MCF 10A (cell line): Measurements from ENCODE around the gene ULK4. TPM values are rescaled to one million over a fixed set of nuclear protein-coding genes. Genes with fewer than 3 reads are reported as not detected.
A peak's percentile ranks its signal among the peaks of the same experiment; 100 is the strongest.

Source experiments
- BruUV-seq: library from RNA; stranded (reverse); fragments of 400-500 nt; replicated peaks from 2 replicates; lab custom pipeline; 2021; lab: Mats Ljungman, UMichigan
- CTCF ChIA-PET: fragments of 300-600 bp; sonication (Branson Sonifier 250); formaldehyde crosslinking; extraction: SDS; loops from one replicate; lab custom pipeline; 2021; ENCODE audit warnings: antibody characterized with exemption, inconsistent platforms; lab: Yijun Ruan, JAX
- POLR2A ChIA-PET: fragments of 300-600, 350-650 bp; sonication (Branson Sonifier 250); formaldehyde crosslinking; extraction: SDS; loops from one replicate; lab custom pipeline; 2020; ENCODE audit warnings: antibody characterized with exemption, inconsistent platforms; lab: Yijun Ruan, JAX
- DNase-seq: peaks from one replicate; pipeline ENCODE4 v3.0.0-alpha.2; 2018; ENCODE audit not compliant: unreplicated experiment
- H3K27ac Mint-ChIP-seq: one replicate; pipeline ENCODE4 v1.8.0; 2022; ENCODE audit warnings: mild to moderate bottlenecking, low read depth, mixed read lengths; ENCODE audit not compliant: unreplicated experiment
- H3K27me3 Mint-ChIP-seq: one replicate; pipeline ENCODE4 v1.8.0; 2022; ENCODE audit warnings: mixed read lengths; ENCODE audit not compliant: insufficient read depth, unreplicated experiment
- H3K36me3 Mint-ChIP-seq: one replicate; pipeline ENCODE4 v1.8.0; 2022; ENCODE audit warnings: mild to moderate bottlenecking, moderate library complexity, mixed read lengths; ENCODE audit not compliant: insufficient read depth, unreplicated experiment
- H3K4me1 Mint-ChIP-seq: one replicate; pipeline ENCODE4 v1.8.0; 2022; ENCODE audit warnings: mixed read lengths; ENCODE audit not compliant: insufficient read depth, unreplicated experiment
- H3K4me3 Mint-ChIP-seq: one replicate; pipeline ENCODE4 v1.8.0; 2022; ENCODE audit warnings: mild to moderate bottlenecking, moderate library complexity, mixed read lengths; ENCODE audit not compliant: unreplicated experiment
- H3K9me3 Mint-ChIP-seq: one replicate; pipeline ENCODE4 v1.8.0; 2022; ENCODE audit warnings: mixed read lengths; ENCODE audit not compliant: unreplicated experiment
- CTCF ChIP-seq: fragments of 200-600 bp; IDR thresholded peaks from one replicate; pipeline ENCODE4 v1.8.0; 2022; ENCODE audit warnings: antibody characterized with exemption, mild to moderate bottlenecking; ENCODE audit not compliant: unreplicated experiment
- intact Hi-C: fragments of 100-400 bp; cut with micrococcal nuclease; formaldehyde crosslinking; loops from 2 replicates; pipeline ENCODE4 v1.14.1; 2022
- total RNA-seq: library from RNA; stranded (reverse); gene quantifications from 2 replicates; pipeline ENCODE4 v1.2.3, GENCODE V29; 2022

The ULK4 gene
- total RNA-seq, 1 experiment from 2014 or later = 7.8 TPM

- TF ChIP-seq CTCF = no peak
- CTCF ChIA-PET = interaction anchor here (0.7 to 1.3 kb wide), 4 partner anchors 75 to 1013 kb away, joined by 3 to 4 read pairs (median 3); no protein-coding TSS in a partner anchor
- Mint-ChIP-seq H3K27ac (no peak overlapping the region), H3K4me3 (peak overlapping the region; percentile 82), H3K36me3 (peaks cover 8% of the 10 kb centered on the region), H3K4me1 (peaks cover 18% of the 10 kb centered on the region), H3K27me3 (no peaks in the 10 kb centered on the region), H3K9me3 (no peaks in the 10 kb centered on the region)
- POLR2A ChIA-PET = interaction anchor here (0.6 to 4.1 kb wide), 23 partner anchors 9 to 746 kb away, joined by 3 to 53 read pairs (median 4); no protein-coding TSS in a partner anchor
- no TSS peak for BruUV-seq
- intact Hi-C loops = no loop called here
- DNase-seq = no peak
Measured at GRCh38 chr3:41198526-41198925, 763.4 kb downstream of the ULK4 start.

- Mint-ChIP-seq H3K4me1 (peaks cover 16% of the 10 kb centered on the region), H3K9me3 (no peaks in the 10 kb centered on the region), H3K36me3 (peaks cover 8% of the 10 kb centered on the region), H3K27me3 (no peaks in the 10 kb centered on the region), H3K27ac (no peak overlapping the region), H3K4me3 (peak overlapping the region; percentile 82)
- intact Hi-C loops = no loop called here
- BruUV-seq = TSS peak; percentile 69
- DNase-seq = no peak
- POLR2A ChIA-PET = interaction anchor here (0.6 to 4.1 kb wide), 10 partner anchors 9 to 657 kb away, joined by 3 to 53 read pairs (median 3); no protein-coding TSS in a partner anchor
- TF ChIP-seq CTCF = no peak
- CTCF ChIA-PET = interaction anchor here (0.7 to 1.3 kb wide), 4 partner anchors 75 to 1013 kb away, joined by 3 to 4 read pairs (median 3); no protein-coding TSS in a partner anchor
Measured at GRCh38 chr3:41198046-41198445, 763.9 kb downstream of the ULK4 start.

Other genes starting within 250 kb of the ULK4 start
- 32.8 and 33.2 TPM in 2 replicates for gene TRAK1, start 129.3 kb upstream of the ULK4 start, total RNA-seq